Measurements from ENCODE around the gene ANKRD29.

Gene ANKRD29

GRCh38 chr18:23646282-23646681, 16.4 kb downstream of the ANKRD29 start:
- no peak for DNase-seq (ENCODE audit: low read depth in 1 of 2, low spot score in 1 of 2)
- peaks cover 3% of the 10 kb centered on the region for H3K27me3 ChIP-seq (ENCODE audit: insufficient read depth, poor library complexity, severe bottlenecking)
- TF ChIP-seq SPI1 (IDR thresholded peaks at IDR 0.05; ENCODE audit: borderline replicate concordance, low read depth) (no peak), POLR2AphosphoS5 (IDR thresholded peaks at IDR 0.05; ENCODE audit: low read depth) (no peak), CTCF (IDR thresholded peaks at IDR 0.05; ENCODE audit: insufficient read depth, low read length) (no peak), GABPA (IDR thresholded peaks at IDR 0.05; ENCODE audit: low read depth) (no peak)
- TF ChIP-seq, protein P1, sequence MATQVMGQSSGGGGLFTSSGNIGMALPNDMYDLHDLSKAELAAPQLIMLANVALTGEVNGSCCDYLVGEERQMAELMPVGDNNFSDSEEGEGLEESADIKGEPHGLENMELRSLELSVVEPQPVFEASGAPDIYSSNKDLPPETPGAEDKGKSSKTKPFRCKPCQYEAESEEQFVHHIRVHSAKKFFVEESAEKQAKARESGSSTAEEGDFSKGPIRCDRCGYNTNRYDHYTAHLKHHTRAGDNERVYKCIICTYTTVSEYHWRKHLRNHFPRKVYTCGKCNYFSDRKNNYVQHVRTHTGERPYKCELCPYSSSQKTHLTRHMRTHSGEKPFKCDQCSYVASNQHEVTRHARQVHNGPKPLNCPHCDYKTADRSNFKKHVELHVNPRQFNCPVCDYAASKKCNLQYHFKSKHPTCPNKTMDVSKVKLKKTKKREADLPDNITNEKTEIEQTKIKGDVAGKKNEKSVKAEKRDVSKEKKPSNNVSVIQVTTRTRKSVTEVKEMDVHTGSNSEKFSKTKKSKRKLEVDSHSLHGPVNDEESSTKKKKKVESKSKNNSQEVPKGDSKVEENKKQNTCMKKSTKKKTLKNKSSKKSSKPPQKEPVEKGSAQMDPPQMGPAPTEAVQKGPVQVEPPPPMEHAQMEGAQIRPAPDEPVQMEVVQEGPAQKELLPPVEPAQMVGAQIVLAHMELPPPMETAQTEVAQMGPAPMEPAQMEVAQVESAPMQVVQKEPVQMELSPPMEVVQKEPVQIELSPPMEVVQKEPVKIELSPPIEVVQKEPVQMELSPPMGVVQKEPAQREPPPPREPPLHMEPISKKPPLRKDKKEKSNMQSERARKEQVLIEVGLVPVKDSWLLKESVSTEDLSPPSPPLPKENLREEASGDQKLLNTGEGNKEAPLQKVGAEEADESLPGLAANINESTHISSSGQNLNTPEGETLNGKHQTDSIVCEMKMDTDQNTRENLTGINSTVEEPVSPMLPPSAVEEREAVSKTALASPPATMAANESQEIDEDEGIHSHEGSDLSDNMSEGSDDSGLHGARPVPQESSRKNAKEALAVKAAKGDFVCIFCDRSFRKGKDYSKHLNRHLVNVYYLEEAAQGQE (IDR thresholded peaks at IDR 0.05; ENCODE audit: insufficient replicate concordance, low read depth): no peak

DNA sequence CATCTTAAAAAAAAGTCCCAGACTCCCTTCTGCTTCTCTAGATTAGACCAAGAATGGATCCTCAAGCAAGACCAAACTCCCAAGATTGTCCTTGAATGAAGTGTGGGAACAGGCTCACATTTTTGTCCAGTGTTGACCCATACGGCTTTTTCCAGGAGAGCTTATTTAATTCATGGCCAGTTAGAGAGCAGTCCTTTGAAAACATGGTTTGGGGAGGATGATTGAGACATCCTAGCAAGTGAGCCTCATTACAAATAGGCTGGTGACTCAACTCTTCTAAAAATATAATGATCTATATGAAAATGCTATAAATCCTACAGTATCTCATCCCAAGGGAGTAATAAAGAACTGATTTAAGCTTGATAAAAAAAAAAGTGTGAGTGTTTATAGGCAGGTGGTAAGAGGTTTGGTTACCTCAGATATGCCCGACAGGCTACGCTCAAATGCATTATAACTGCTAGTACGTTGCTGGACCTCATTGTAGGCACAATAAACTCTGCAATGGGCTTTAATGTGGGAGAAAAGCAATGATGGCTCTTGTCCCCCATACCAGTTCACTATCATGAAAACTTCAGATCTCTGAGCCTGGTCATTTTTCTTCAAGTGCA, 17.0 kb downstream of the ANKRD29 start:
- Histone ChIP-seq H3K27me3 (ENCODE audit: insufficient read depth, poor library complexity, severe bottlenecking) (no peaks in the 10 kb centered on the region), H3K4me3 (replicated peaks; ENCODE audit: insufficient read depth, low read length) (no peak overlapping the region), H3K27ac (replicated peaks) (no peak overlapping the region)
- DNase-seq (ENCODE audit: low read depth in 1 of 2, low spot score in 1 of 2): no peak
- TF ChIP-seq GABPA (IDR thresholded peaks at IDR 0.05; ENCODE audit: low read depth): no peak
- TF ChIP-seq POLR2AphosphoS5 (IDR thresholded peaks at IDR 0.05; ENCODE audit: low read depth): no peak
- TF ChIP-seq, protein P1 (IDR thresholded peaks at IDR 0.05; ENCODE audit: insufficient replicate concordance, low read depth): no peak
- TF ChIP-seq CTCF (IDR thresholded peaks at IDR 0.05; ENCODE audit: insufficient read depth, low read length): no peak
- no peak for TF ChIP-seq SPI1 (IDR thresholded peaks at IDR 0.05; ENCODE audit: borderline replicate concordance, low read depth)

More at GRCh38 chr18:23646282-23646681, 16.4 kb downstream of the ANKRD29 start:
- Histone ChIP-seq H3K4me3 (replicated peaks; ENCODE audit: insufficient read depth, low read length) (no peak overlapping the region), H3K27ac (replicated peaks) (no peak overlapping the region)

- TF ChIP-seq CTCF (IDR thresholded peaks at IDR 0.05; ENCODE audit: insufficient read depth, low read length): no peak
- TF ChIP-seq, protein P1 (IDR thresholded peaks at IDR 0.05; ENCODE audit: insufficient replicate concordance, low read depth): no peak
- no peak for TF ChIP-seq SPI1 (IDR thresholded peaks at IDR 0.05; ENCODE audit: borderline replicate concordance, low read depth)
- TF ChIP-seq POLR2AphosphoS5 (IDR thresholded peaks at IDR 0.05; ENCODE audit: low read depth): no peak
- no peak for TF ChIP-seq GABPA (IDR thresholded peaks at IDR 0.05; ENCODE audit: low read depth)
Measured at GRCh38 chr18:23643815-23644490, 18.8 kb downstream of the ANKRD29 start.

More at GRCh38 chr18:23643815-23644490, 18.8 kb downstream of the ANKRD29 start:
- DNase-seq (ENCODE audit: low read depth in 1 of 2, low spot score in 1 of 2): no peak
- Histone ChIP-seq H3K4me3 (replicated peaks; ENCODE audit: insufficient read depth, low read length) (no peak overlapping the region), H3K27ac (replicated peaks) (no peak overlapping the region), H3K27me3 (ENCODE audit: insufficient read depth, poor library complexity, severe bottlenecking) (no peaks in the 10 kb centered on the region)

Measured in HL-60 (cell line).